Neural progenitor cell (in vitro differentiated cells): ENCODE data around the gene ERGIC3. TPM values are rescaled to one million over a fixed set of nuclear protein-coding genes. Genes with fewer than 3 reads are reported as not detected.

ENCODE experiments used
- DNase-seq: peaks from one replicate; pipeline ENCODE4 v3.0.0-alpha.2; 2016; ENCODE audit warnings: low spot score
- H2AFZ ChIP-seq: fragments of 200-600 bp; sonication (generic); replicated peaks from 2 replicates; pipeline ENCODE4 v1.6.1; 2016; ENCODE audit warnings: antibody characterized with exemption
- H3F3A ChIP-seq: fragments of 200-600 bp; sonication (generic); 2 replicates; pipeline ENCODE4 v1.6.1; 2016; ENCODE audit warnings: antibody characterized with exemption, low read depth
- H3K27ac ChIP-seq: fragments of 200-600 bp; sonication (generic); 2 replicates; pipeline ENCODE4 v1.5.1; 2016; ENCODE audit warnings: mild to moderate bottlenecking
- H3K27me3 ChIP-seq: fragments of 200-600 bp; sonication (generic); 2 replicates; pipeline ENCODE4 v1.6.1; 2016; ENCODE audit warnings: mild to moderate bottlenecking, moderate library complexity
- H3K36me3 ChIP-seq: fragments of 200-600 bp; sonication (generic); 2 replicates; pipeline ENCODE4 v1.5.1; 2016
- H3K4me1 ChIP-seq: fragments of 200-600 bp; sonication (generic); 2 replicates; pipeline ENCODE4 v1.6.1; 2016; ENCODE audit warnings: mixed run types
- H3K4me2 ChIP-seq: fragments of 200-600 bp; sonication (generic); 2 replicates; pipeline ENCODE4 v1.6.1; 2016
- H3K4me3 ChIP-seq: fragments of 200-600 bp; sonication (generic); 2 replicates; pipeline ENCODE4 v1.5.1; 2016
- H3K79me2 ChIP-seq: fragments of 200-600 bp; sonication (generic); 2 replicates; pipeline ENCODE4 v1.6.1; 2016; ENCODE audit warnings: low read depth
- H3K9ac ChIP-seq: fragments of 200-600 bp; sonication (generic); 2 replicates; pipeline ENCODE4 v1.6.1; 2016
- H3K9me3 ChIP-seq: fragments of 200-600 bp; sonication (generic); 2 replicates; pipeline ENCODE4 v1.5.1; 2016; ENCODE audit warnings: low read depth
- H4K20me1 ChIP-seq: fragments of 200-600 bp; sonication (generic); 2 replicates; pipeline ENCODE4 v1.6.1; 2016; ENCODE audit warnings: low read depth
- H3K27ac Mint-ChIP-seq: 3 replicates; pipeline ENCODE4 v1.8.0; 2021; ENCODE audit warnings: mixed read lengths
- H3K27me3 Mint-ChIP-seq: 2 replicates; pipeline ENCODE4 v1.8.0; 2022; ENCODE audit warnings: low read depth, mild to moderate bottlenecking, inconsistent platforms, moderate library complexity, mixed read lengths; ENCODE audit not compliant: insufficient read depth
- H3K36me3 Mint-ChIP-seq: 3 replicates; pipeline ENCODE4 v1.8.0; 2021; ENCODE audit warnings: mixed read lengths
- H3K4me1 Mint-ChIP-seq: 3 replicates; pipeline ENCODE4 v1.8.0; 2021; ENCODE audit warnings: mixed read lengths
- H3K4me3 Mint-ChIP-seq: 3 replicates; pipeline ENCODE4 v1.8.0; 2021; ENCODE audit warnings: mild to moderate bottlenecking, moderate library complexity, mixed read lengths
- H3K9me3 Mint-ChIP-seq: 3 replicates; pipeline ENCODE4 v1.8.0; 2020; ENCODE audit warnings: mixed read lengths
- EZH2 ChIP-seq: fragments of 200-600 bp; sonication (generic); IDR thresholded peaks from 2 replicates; pipeline ENCODE4 v1.6.1; 2017; ENCODE audit warnings: antibody characterized with exemption, mild to moderate bottlenecking, moderate library complexity
- EZH2phosphoT487 ChIP-seq: fragments of 200-600 bp; sonication (generic); IDR thresholded peaks from 2 replicates; pipeline ENCODE4 v1.6.1; 2017; ENCODE audit warnings: antibody characterized with exemption
- total RNA-seq: library from RNA; depleted of rRNA; stranded (reverse); fragments of >200 nt; gene quantifications from 2 replicates; pipeline ENCODE4 v1.2.3, GENCODE V29; 2015; ENCODE audit warnings: low replicate concordance
- TF ChIP-seq, protein P1 (sequence below): fragments of 200-600 bp; sonication (generic); IDR thresholded peaks from 2 replicates; pipeline ENCODE4 v1.5.1; 2017; ENCODE audit warnings: antibody characterized with exemption, mild to moderate bottlenecking

The ERGIC3 gene
- total RNA-seq, 1 donor from 2014 or later, result 271 TPM

DNA sequence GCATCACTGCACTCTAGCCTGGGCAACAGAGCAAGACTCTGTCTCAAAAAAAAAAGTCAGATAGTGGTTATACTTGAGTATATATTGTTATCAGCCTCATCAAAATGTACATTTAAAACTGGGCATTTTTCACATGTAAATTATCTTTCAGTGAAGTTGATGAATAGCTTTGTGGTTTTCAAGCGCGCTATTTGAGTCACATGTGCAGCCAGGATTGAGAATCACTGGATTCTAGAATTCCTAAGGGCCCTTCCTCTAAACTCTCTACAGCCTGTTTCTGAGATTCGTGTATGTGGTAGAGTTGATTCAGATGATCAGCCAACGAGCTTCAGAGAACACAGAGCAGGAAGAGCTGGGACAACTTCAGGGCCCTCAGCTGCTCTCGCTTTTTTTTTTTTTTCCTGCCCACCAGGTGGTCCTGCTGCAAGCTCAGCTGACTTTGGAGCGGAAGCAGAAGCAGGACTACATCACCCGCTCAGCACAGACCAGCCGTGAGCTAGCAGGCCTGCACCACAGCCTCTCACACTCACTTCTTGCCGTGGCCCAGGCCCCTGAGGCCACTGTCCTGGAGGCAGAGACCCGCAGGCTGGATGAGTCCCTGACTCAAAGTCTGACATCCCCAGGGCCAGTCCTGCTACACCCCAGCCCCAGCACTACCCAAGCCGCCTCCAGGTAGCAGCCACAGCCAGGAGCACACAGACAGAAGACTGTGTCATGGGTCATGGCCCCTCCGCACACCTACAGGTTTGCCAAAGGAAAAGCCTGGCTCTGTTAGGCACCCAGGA is 30.7 kb upstream of the ERGIC3 start:
- Mint-ChIP-seq H3K4me3 (no peak overlapping the region), H3K27me3 (peaks cover 4% of the 10 kb centered on the region), H3K36me3 (peaks cover 11% of the 10 kb centered on the region), H3K27ac (no peak overlapping the region), H3K9me3 (no peaks in the 10 kb centered on the region), H3K4me1 (no peaks in the 10 kb centered on the region)
- TF ChIP-seq EZH2phosphoT487, result no peak
- TF ChIP-seq, protein P1, sequence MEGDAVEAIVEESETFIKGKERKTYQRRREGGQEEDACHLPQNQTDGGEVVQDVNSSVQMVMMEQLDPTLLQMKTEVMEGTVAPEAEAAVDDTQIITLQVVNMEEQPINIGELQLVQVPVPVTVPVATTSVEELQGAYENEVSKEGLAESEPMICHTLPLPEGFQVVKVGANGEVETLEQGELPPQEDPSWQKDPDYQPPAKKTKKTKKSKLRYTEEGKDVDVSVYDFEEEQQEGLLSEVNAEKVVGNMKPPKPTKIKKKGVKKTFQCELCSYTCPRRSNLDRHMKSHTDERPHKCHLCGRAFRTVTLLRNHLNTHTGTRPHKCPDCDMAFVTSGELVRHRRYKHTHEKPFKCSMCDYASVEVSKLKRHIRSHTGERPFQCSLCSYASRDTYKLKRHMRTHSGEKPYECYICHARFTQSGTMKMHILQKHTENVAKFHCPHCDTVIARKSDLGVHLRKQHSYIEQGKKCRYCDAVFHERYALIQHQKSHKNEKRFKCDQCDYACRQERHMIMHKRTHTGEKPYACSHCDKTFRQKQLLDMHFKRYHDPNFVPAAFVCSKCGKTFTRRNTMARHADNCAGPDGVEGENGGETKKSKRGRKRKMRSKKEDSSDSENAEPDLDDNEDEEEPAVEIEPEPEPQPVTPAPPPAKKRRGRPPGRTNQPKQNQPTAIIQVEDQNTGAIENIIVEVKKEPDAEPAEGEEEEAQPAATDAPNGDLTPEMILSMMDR, result no peak
- TF ChIP-seq EZH2, result no peak
- Histone ChIP-seq H3F3A (no peaks in the 10 kb centered on the region), H3K4me3 (no peak overlapping the region), H3K9me3 (no peaks in the 10 kb centered on the region), H3K4me1 (no peaks in the 10 kb centered on the region), H3K79me2 (no peaks in the 10 kb centered on the region), H3K27me3 (no peaks in the 10 kb centered on the region), H3K27ac (no peak overlapping the region), H2AFZ (no peak overlapping the region), H3K9ac (no peak overlapping the region), H3K36me3 (no peaks in the 10 kb centered on the region), H3K4me2 (no peak overlapping the region), H4K20me1 (no peaks in the 10 kb centered on the region)
- no peak for DNase-seq

DNA sequence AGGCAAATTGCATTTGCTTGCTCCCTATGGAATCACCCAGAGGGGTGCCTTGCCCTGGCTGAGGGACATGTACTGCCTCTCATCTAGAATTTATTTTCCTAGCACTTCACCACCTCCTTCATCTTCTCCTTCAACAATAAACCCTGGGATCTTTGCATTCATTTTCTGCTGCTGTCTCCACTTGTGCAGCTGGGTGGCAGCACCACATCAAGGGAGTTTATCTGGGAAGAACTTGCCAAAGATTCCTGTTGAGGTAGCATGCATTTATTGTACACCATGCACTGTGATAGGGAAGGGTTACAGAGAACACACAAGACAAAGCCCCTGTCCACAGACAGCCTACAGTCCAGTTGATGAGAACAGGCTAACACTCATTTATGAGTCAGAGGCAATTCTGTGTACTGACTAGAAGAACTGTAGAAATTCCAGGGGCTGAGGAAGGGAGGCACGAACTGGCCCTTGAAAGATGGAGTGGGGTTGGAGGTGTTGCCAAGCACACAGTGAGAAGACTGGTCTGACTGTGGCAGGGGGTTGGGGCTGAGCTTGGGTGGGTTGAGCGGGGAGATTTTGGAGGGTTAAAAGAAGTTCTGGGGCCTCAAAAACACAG is 30.0 kb upstream of the ERGIC3 start:
- Histone ChIP-seq H3F3A (no peaks in the 10 kb centered on the region), H3K79me2 (no peaks in the 10 kb centered on the region), H3K4me1 (no peaks in the 10 kb centered on the region), H3K27ac (no peak overlapping the region), H3K9ac (no peak overlapping the region), H3K4me3 (no peak overlapping the region), H3K36me3 (no peaks in the 10 kb centered on the region), H2AFZ (no peak overlapping the region), H3K27me3 (no peaks in the 10 kb centered on the region), H4K20me1 (no peaks in the 10 kb centered on the region), H3K4me2 (no peak overlapping the region), H3K9me3 (no peaks in the 10 kb centered on the region)
- Mint-ChIP-seq H3K27me3 (peaks cover 5% of the 10 kb centered on the region), H3K9me3 (no peaks in the 10 kb centered on the region), H3K36me3 (peaks cover 11% of the 10 kb centered on the region), H3K4me3 (no peak overlapping the region), H3K4me1 (peaks cover under 1% of the 10 kb centered on the region), H3K27ac (no peak overlapping the region)
- TF ChIP-seq, protein P1, result peak; percentile 71
- TF ChIP-seq EZH2phosphoT487, result no peak
- DNase-seq, result peak; percentile 35

DNA sequence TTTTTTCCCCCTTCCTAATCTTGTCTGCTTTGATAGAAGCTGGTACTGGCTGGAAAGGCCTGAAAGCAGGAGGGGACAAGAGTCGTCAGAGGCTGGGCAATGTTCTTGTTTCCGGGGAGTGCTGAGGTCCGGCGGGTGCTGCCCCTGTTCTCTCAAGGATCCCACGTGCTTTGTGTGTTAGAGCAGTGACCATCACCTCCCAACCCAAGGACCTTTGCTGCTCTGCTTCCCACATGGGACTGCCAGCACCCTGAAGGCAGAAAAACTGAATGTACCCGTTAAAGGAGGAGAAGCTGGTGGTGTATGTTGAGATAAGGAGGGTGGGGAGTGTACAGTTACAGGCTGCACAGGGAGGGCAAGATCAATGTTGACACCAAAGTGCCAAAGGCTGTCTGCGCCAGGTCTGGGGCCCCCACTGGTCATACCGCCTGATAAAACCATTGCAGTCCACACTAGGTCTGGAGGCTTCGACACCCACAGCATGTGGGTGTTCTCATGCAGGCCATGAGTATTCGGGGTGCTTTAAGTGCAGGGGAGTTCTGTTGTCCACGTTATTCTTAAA is 27.4 kb upstream of the ERGIC3 start:
- H3K27me3 ChIP-seq, result no peaks in the 10 kb centered on the region
- H3K36me3 Mint-ChIP-seq, result peaks cover 9% of the 10 kb centered on the region
- no peaks in the 10 kb centered on the region for H4K20me1 ChIP-seq
- TF ChIP-seq EZH2 (no peak), EZH2phosphoT487 (no peak)
- TF ChIP-seq, protein P1, result no peak
- H2AFZ ChIP-seq, result no peak overlapping the region
- no peak overlapping the region for H3K4me2 ChIP-seq
- no peaks in the 10 kb centered on the region for H3K9me3 Mint-ChIP-seq
- H3K79me2 ChIP-seq, result no peaks in the 10 kb centered on the region
- no peak overlapping the region for H3K9ac ChIP-seq
- no peaks in the 10 kb centered on the region for H3K9me3 ChIP-seq
- H3K4me1 ChIP-seq, result no peaks in the 10 kb centered on the region
- peaks cover 3% of the 10 kb centered on the region for H3K4me1 Mint-ChIP-seq
- H3K36me3 ChIP-seq, result no peaks in the 10 kb centered on the region
- H3K4me3 Mint-ChIP-seq, result no peak overlapping the region
- no peak overlapping the region for H3K4me3 ChIP-seq
- no peaks in the 10 kb centered on the region for H3F3A ChIP-seq
- no peak overlapping the region for H3K27ac ChIP-seq
- H3K27me3 Mint-ChIP-seq, result peaks cover 8% of the 10 kb centered on the region
- no peak overlapping the region for H3K27ac Mint-ChIP-seq
- no peak for DNase-seq
